ENCODE measurements around the gene ITIH4.

The ITIH4 gene

DNA sequence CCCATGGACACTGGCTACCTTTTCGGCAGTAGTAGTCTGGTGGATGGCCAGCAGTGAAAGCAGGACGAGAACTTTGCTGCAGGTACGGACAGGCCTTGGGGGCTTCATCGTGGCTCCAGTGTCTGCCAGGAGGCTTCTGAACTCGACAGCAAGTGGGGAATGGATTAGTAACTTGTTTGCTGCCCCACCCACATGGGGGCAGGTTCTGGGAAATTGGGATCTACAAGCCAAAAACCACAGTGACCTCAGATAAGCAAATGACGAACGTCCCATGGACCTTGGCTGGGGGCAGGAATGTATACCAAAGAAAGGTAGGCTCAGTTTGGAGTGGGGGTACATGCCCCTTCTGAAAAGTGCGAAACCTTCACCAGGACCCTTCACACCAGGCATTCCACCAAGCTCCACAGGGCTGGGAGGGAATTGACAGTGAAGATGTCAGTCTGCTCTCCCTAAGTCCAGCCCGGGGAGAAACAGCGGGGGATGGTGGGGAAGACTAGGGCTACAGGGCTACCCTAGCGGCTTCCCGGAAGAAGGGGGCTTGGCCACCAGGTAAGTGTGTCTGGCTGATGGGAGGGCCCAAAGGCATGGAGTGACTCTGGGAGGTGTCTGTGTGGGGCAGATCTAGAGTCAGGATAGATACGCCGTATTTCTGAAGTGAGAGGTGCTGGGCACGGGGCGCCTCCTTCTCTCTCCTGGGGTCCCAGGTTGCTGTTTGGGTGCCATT is at the start of gene ITIH4:
ITIH4 (minus strand) TSS at position 138 of the 724 bp plus-strand sequence; CDS start at position 108, 30 bp downstream.
- no peak for DNase-seq

DNA sequence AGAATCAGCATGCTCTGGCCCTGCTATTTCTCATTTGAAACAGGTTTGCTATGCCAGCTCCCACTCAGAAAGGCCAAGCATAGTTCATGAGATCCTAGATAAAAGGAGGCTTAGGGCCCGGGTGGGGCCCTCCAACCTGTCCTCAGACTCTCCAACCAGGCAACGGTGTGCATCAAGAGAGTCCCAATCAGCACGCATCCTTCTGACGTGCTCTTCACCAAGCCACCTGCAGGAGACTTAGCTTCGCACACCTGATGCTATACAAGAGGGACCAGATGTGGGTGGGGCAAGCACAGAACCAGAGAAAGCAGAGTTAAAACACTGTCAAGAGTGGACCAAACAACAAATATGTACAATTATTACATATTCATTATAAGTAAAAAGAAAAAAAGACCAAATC is 49.6 kb upstream of the ITIH4 start:
- no peak for DNase-seq

GRCh38 chr3:52879581-52879980 is 49.1 kb upstream of the ITIH4 start:
- no peak for DNase-seq

GRCh38 chr3:52879090-52879489 is 48.6 kb upstream of the ITIH4 start:
- no peak for DNase-seq

- DNase-seq = no peak
These were observed 46.6 kb upstream of the ITIH4 start for GRCh38 chr3:52877085-52877484.

DNA sequence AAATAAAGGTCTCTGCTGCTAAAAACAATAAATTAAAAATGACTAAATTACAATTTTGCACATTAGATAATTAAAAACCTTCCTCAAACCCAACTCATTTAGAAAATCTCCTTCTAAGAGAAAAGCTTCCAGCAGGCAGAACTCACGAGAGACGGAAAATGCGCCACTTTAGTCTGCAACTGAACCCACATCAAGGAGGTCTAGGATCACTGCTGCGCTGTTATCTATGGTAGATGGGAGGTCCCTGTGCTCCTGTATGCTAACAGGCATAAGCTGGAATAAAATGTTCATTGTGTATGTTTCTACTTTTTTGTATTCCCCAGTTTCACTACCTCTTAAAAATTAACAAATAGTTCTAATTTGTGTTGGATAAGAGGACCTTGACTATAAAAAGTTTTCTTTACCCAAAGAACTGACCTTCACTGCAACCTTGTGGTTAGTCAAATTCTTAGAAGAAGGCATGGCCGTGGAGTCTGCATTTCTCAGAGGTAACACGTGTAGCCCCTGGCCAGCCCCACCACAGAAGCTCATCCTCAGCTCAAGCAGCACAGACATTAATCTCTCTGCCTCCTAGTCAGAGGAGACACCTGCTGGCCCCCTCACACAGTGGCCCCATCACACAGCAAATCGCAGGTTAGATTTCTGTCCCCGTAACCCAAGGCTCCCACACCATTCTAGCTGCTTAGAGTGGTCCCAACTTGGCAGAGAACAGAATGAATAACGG is 44.6 kb upstream of the ITIH4 start:
- no peak for DNase-seq

GRCh38 chr3:52874160-52874701 is 43.8 kb upstream of the ITIH4 start:
- DNase-seq = no peak

DNA sequence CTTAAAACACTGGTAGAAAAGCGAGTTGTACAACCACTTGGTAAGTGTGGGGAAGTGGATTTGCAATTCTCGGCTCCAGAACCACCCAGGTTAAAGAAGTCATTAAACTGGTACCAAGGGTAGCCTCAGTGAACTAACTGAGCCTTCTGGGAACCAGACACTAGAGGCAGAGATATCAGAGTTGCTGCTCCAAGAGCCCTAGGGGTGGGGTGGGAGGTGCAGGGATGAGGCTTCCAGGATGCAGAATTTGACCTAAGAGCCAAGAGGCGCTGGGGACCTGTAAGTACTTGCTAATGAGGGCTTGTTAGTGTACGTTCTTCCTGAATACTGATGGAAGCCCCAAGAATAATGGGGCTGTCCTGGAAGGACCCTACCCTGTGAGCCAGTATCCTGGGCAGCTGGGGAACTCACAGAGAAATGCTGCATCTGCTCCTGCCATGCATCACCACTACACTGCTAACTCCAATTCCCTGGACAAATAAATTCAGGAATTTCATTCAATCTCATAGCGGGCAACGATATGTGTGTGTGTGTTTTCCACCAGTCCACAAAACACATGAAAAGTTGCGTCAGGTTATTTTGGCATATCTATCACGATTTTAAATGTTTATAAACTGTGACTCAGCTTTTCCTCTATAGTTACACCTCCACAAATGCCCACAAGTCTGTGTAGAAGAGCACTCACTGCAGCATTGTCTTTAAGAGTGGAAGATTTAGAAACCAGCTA is 43.1 kb upstream of the ITIH4 start:
- DNase-seq = peak in 3 of 56 donors; percentile 26 to 34 (median 29)

- no peak for DNase-seq
These were observed 41.8 kb upstream of the ITIH4 start for GRCh38 chr3:52872245-52872644.

DNA sequence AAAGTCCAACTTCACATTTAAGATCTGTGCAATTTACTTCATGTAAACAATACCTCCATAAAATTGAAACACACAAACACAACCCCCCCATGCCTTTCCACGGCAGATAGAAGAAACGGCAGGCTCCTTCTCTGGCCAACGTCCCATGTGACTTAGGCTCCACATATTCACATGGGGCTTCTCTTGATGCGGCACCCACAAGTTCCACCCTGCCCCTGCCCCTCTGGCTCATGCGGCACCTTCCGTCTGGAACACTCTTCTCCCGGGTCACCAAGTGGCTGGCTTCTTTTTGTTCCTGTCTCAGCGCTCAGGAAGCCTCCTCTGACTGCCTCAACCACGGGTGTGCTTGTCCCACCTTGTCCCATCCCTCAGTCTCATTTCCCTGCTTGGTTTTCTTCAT is 41.3 kb upstream of the ITIH4 start:
- DNase-seq = no peak

GRCh38 chr3:52870471-52870870 is 40.0 kb upstream of the ITIH4 start:
- no peak for DNase-seq

- DNase-seq = no peak
These were observed 36.0 kb upstream of the ITIH4 start for GRCh38 chr3:52866427-52866826.

- peak in 2 of 56 donors; percentile 24 to 27 for DNase-seq
These were observed 35.5 kb upstream of the ITIH4 start for GRCh38 chr3:52865994-52866393.

DNA sequence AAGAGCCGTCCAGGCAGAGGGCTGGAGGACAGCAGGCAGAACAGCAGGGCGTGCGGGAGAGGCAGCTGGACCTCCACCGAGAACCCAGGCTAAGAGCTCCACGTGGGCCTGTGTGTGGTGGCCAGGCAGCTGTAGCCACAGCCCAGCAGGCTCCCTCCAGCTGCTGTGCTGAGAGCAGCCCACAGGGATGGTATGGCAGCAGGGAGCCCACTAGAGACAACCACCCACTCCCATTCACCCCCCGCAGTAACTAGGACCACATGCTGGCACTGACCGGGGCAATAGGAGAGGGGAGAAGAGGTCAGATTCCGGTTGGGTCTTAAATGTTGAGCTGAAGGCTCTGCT is 29.9 kb upstream of the ITIH4 start:
- no peak for DNase-seq

DNA sequence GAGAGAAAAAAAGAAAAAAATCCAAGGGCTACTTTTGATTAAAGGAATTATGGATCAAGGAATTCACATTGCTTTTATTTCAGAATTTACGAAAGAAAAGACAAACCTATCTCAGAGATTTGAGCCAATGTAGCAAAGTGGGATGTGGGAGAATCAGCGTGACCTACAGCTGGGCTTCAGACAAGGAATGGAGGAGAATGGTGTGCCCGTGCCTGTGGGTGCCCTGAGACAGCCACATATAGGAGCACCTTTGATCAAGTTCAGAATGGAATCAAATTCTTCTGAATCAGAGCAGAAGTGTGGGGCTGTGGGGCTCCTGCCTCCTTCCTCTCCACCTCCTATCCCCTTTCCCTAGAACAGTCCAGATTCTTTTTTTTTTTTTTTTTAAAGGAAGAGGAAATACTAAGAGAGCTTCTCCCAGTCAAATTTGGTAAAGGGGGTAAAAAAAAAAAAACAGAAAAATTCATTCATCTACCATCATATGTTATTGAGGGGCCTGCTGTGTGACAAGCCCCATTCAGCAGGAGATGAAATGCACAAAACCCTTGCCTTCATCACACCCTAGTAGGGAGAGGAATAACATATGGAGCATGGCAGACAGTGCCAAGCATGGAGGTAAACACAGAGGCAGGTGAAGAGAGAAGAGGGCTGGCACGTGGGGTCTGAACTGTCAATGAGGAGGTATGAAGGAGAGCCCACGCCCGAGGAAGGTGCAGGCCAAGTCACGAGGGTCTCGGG is 29.4 kb upstream of the ITIH4 start:
- DNase-seq = no peak

DNA sequence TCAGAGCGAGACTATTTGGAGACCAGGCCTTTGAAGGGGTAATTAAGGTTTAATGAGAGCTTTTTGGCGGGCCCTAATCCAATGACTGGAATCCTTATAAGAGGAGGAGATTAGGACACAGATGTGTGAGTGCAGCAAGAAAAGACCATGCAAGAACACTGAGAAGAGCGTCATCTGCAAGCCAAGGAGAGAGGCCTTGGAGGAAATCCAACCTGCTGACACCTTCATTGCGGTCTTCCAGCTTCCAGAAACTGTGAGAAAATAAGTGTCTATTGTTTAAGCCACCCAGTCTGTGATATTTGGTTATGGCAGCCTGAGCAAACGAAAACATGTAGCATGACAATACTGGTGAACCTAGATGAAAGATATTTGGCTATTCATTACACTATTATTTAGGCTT is 27.4 kb upstream of the ITIH4 start:
- DNase-seq = no peak

DNA sequence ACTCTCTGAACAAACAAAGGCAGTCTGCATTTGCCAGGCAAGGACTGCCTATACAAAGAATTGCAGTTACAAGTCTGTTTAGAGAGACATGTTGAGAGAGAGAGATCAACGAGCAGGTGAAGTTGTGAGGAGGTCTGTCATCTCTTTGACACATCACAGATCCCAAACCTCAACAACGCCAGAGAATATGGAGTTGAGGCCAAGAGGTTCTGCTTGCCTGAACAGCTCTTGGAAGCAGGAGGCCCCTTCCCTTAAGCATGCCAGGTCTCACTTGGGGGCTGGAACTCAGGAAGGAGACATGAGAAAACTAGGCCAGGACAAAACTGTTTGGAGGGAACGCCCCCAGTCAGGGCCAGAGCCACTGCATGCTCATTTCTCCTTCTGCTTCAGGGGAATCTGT is 26.7 kb upstream of the ITIH4 start:
- no peak for DNase-seq

DNA sequence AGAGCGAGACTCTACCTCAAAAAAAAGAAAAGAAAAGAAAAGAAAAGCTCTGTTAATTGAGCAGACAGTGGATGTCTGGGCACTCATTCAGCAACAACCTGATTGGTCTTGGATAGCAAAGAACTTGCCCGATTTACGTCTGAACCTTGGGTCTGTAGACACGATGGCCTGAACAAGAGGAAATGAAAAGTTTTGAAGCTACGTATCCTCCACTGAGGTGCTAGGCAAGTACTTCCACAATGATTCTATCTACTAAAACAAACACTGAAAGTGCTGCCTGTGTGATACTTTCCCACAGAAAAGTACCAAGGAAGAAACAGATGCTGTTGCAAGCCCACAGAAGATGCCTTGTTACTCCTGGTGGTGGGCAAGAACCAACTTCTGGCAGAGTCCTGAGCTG is 26.2 kb upstream of the ITIH4 start:
- no peak for DNase-seq

DNA sequence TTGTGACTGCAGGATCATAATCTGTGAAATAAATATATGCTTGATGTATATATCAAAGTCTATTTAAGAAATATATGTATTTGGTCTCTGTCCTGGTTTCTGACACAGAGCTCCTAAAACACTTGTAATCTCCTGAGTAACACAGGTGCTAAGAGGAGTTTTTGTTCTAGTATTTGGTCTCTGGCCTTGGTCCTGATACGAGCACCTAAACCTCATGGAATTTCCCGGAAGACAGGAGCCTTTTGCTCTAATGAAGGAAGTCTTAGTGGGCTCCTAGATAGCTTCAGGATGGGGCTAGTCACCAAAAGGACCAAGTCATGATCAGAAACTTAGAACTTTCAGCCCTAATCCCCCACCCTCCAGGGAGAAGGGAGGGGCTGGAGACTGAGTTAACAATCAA is 23.5 kb upstream of the ITIH4 start:
- no peak for DNase-seq

GRCh38 chr3:52852419-52852818 is 21.9 kb upstream of the ITIH4 start:
- no peak for DNase-seq

- peak in 4 of 56 donors; percentile 8 to 18 (median 14) for DNase-seq
These were observed 20.9 kb upstream of the ITIH4 start for GRCh38 chr3:52851348-52851747.

Measured in amygdala (tissue), 56 donors.